GM18873 (cell line): ENCODE results near the gene HPCAL1.
"Not testable (repeated sequence)": the region's sequence is repeated elsewhere in the genome, so short reads cannot be mapped to it uniquely, and the experiment has no call there.

Experiments used
- ATAC-seq: cut with Tn5 transposase; IDR thresholded peaks from one replicate; pipeline ENCODE4 v1.9.1; 2021; ENCODE audit warnings: mild to moderate bottlenecking, moderate library complexity, moderate number of reproducible peaks; ENCODE audit not compliant: unreplicated experiment, low FRiP score

HPCAL1 gene

DNA sequence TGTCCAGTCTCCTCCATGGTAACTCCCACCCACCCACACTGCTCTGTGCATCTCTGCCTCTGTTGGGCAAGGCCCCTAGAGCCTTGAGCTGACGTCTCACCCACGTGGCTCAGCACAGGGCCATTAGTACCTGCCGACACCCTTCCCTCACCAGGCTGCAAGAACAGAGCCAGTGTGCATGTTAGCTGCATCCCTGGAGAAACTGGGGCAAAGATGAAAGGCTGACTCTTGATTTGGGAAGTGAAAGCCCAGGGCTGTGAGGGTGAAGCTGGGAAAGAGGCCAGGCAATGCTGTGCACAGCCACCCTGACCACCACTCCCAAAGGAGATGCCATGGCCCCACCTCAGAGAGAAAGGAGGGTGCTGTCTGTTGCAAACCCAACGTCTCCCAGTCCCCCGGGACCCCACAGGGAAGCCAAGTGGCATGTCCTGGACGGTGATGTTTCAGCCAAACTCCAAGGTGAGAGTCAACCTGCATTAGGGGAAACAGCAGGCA is 20.0 kb upstream of the HPCAL1 start:
- no peak for ATAC-seq

DNA sequence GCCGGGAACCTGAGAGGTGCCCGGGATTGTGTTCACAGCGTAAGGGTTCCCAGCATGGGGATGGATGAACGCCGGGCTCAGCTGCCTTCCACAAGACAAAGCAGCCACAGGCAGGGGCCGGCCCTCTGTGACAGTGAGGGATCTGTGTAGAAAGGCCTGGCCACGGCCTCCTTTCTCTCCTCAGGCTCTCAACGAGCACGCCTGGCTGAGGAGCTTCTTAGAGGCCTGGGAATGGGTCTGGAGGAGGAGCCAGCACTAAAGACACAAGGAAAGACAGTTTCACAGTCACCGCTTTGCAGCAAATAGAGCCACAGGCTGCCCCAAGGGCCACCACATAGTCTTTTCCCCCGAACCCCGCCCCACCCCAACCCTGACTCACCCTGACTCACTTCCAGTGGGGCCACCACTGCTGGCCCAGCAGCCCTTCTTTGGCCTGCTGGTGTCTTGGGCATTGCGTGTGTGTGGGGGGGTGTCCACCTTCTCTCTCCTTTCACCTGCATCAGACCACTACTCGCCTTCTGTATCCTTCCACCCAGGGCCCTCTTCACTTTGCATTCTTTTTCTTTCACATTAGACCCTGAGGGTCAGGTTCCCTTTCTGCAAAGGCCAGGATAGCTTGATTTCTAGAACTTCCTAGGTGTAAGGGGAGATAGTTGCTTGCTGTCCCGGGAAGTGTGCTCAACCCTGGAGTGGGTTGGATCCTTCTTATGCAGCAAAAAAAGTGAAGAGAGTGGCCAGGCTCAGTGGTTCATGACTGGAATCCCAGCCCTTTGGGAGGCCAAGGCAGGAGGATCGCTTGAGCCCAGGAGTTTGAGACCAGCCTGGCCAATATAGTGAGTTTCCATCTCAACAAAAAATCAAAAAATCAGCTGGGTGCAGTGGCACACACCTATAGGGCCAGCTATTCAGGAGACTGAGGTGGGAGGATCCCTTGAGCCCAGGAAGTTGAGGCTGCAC is 19.3 kb upstream of the HPCAL1 start:
- no peak for ATAC-seq

DNA sequence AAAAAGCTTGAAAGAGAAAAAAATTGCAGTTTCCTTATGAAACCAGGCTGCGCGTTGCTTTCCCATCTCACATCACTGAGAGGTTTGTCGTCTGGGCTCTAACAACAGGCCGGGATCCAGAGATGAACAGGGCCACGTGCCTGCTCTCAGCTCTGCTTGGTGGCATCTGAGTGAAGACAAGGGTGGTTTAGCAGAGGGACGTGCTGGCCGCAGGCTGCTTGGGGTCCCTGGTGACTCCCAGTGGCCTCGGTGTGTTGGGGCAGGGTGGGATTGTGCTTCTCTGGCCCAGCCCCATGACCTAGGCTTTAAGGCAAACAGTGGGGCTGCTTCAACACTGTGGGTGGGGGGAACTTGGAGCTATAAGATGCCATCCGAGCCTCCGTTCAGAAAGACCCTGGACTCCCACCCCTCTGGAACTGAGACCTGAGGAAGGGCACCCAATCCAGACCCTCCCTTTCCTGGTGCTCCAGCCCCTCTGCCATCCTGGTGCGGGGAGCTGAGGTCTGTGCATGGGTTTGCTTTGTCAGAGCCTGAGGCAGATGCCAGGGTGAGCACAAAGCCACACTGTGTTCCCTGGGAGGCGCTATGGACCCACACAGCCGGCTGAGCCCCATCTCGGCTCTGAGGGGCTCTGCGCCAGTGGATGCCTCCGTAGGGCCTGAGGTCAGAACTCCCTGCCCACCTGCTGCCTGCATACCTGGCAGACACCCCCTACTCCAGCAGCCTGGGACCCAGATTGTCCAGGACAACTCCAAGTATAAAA is 18.4 kb upstream of the HPCAL1 start:
- ATAC-seq = no peak

DNA sequence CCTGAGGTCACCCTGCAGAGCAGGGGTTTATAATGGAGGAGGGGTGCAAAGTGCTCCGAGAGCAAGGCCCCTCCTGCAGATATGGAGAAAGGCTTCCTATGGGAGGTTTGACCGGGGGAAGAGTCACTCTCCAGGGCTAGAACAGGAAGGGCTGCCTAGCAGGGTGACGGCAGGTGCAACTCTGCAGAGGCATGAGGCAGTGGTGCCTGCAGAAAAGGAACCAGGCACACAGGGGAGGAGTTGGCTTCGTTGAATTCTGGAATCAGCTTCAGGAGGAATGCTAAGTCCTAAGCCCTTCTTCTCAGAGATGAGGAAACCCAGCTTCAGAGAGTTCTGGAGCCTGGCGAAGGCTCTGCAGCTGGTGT is 17.5 kb upstream of the HPCAL1 start:
- ATAC-seq = no peak

DNA sequence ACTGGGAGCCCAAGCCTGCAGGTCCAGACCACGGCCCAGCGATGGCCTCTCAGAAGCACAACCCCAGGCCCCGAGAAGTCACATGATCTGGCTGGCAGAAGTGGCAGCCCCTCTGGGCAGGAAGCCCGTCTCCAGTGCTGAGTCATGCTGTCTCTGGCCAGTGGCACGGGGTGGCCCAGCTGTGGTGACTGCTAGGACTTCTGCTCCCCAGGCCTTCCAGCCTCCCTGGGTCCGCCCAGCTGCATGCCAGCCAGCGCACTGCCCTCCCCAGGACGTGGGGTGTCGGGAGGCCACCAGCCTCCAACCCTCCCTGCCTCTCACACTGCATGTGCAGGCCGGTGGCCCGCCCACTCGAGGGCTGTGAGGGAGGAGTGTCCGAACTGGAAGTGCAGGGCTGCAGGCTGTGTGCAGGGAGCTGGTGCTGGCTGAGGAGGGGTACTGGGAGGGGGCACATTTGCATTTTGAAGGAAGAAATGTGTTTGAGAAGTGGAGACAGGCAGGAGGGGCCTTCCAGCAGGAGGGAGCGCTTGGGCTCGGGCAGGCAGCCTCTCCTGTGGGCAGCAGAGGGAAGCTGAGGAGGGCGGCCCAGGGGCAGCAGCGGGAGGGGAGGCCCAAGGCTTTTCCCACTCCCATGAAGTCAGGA is 17.0 kb upstream of the HPCAL1 start:
- ATAC-seq = no peak

DNA sequence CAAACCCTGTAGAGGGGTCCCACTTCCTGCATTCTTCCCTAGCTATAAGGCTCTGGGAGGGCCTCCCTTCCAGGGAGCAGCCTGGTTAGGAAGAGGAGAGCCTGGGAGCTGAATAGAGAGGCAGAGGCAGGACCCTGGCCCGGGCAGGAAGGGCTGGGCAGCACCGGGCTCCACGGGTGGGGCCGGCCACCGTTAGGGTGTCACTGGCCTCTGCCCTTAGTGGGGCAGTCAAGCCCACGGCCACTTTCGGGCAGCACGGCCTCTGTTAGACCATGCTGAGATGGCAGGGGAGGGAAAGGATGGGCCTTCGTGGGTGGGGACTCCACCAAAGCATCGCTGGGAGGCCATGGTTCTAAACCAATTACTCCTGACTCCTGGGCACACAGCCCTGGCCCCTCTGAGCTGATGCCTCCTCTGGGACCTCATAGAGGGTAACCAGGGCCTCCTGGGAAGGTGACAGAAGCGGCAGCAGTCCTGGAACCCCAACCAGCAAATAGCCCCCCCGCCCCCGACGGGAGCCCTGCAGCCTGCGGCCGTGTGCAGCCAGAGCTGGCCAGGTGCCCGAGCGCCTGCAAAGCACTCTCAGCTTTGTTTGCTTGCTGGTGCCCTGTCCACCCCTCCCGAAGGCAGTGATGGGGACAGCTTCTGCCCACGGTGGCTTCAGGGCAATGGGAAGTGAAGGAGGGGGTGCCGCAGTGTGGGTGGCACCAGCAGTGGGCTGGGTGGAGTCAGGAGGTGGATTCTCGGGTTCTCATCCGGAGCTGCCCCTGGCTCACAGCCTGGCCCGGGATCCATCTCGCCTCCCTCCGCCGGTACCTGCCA is 16.3 kb upstream of the HPCAL1 start:
- ATAC-seq = no peak

DNA sequence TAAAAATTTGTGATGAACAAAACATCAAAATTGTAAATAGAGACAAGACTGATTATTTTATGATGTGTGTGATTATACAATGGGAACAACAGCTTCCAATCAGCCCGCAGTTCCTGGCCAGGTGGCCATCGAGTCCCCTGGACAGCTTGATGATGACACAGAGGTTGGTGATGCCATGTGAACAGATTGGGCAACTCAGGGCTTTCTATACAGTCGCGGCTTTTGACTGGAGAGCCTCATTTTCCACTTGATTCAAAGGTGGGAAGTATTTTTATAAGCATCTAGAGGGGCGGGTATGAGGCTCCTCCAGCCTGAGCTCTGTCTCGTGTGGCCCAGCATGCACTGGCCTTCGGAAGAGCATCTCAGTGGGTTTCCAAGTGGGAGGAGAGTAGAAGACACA is 14.9 kb upstream of the HPCAL1 start:
- no peak for ATAC-seq

DNA sequence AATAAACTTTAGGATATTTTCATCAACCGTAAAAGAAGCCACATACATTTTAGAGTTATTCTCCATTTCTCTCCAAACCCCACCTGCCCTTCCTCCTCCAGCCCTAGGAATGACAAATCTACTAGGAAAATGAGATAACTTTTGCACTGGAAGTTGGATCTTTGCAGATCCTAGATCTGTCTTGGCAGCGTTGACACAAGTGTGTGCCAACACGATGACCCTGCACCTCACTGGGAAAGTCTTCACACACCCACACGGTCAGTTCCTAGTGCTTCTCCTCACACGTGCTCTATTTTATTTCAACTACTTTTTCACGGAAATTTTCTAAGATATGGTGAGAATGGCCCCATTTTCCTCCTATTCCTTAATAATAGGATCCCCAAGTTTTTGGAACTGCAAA is 14.1 kb upstream of the HPCAL1 start:
- no peak for ATAC-seq

DNA sequence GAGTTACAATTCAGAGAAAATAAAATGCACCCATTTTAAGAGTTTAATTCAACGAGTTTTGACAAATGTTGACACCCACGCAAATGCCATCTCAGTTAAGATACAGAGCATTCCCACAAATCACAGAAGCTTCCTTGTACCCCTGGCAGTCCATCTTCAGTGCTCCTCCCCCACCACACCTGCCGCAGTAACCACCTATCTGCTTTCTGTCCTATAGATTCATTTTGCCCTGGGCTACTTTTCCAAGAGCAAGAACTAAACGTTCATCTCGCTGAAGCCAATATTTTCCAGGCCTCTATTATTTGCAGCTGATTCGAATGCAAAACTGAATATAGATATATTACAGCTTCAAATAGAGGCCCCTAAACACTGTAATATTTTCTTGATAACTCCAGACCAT is 13.4 kb upstream of the HPCAL1 start:
- ATAC-seq = no peak

DNA sequence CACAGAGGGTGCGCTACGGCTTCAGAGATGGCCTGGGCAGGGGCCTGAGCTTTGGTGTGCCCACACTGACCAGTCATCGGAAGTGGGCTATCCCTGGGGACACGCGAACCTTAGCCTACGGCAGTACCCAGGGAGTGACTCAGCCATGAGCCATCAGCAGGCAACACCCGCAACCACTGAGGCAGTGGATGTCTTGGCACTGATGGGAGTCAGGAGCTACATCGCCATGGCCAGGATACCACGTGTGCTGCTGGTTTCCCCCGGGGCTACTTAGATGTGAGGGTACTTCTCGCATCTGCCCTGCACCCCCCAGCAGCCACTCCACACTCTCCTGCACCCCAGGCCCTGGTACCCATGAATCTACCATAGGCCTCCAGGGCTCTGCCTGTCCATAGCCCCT is 12.8 kb upstream of the HPCAL1 start:
- ATAC-seq = no peak

DNA sequence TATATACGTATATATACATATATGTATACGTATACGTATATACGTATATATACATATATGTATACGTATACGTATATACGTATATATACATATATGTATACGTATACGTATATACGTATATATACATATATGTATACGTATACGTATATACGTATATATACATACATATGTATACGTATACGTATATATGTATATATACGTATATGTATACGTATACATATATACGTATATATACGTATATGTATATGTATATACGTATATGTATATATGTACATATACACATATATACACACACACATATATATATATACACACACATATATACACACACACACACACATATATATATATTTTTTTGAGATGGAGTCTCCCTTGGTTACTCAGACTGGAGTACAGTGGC is 11.3 kb upstream of the HPCAL1 start:
- not testable (repeated sequence) for ATAC-seq

DNA sequence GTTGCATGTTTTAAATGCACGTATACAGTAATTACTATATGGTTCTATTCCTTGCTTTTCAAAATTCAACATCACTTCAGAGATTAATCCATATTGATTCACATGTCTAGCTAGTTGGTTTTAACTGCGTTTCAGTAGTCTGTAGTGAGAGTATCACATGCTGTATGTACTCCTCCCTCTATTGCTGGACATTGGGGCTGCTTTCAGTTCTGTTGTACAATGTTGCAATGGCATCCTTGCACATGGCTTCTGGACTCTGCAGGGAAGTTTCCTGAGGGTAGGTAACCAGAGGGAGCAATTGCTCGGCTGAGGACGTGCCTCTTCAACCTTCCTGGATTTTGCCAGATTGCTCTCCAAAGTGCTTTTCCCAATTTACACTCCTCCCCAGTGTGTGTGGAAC is 10.7 kb upstream of the HPCAL1 start:
- ATAC-seq = no peak

DNA sequence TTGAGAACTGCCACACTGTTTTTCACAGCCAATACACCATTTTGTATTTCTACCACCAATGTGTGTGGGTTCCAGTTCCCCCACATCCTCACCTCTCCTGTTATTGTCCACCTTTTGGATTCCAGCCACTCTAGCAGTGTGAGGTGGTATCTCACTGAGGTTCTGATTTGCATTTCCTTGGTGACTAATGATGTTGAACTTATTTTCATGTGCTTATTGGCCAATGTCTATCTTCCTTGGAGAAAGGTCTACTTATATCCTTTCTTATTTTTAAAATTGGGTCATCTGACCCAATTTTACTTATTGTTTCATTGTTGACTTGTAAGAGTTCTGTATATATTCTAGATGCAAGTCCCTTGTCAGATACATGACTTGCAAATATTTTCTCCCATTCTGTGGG is 9.1 kb upstream of the HPCAL1 start:
- ATAC-seq = no peak

DNA sequence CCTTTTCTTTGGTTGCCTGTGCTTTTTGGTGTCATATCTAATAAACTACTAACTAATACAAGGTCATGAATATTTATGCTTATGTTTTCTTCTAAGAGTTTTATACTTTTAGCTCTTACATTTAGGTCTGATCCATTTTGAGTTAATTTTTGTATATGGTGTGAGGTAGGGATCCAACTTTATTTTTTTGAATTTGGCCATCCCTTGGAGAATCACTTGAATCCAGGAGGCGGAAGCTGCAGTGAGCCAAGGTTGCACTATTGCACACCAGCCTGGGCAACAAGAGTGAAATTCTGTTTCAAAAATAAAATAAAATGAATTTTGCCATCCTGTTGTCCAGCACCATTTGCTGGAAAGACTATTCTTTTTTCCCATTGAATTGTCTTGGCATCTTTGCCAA is 8.6 kb upstream of the HPCAL1 start:
- no peak for ATAC-seq

DNA sequence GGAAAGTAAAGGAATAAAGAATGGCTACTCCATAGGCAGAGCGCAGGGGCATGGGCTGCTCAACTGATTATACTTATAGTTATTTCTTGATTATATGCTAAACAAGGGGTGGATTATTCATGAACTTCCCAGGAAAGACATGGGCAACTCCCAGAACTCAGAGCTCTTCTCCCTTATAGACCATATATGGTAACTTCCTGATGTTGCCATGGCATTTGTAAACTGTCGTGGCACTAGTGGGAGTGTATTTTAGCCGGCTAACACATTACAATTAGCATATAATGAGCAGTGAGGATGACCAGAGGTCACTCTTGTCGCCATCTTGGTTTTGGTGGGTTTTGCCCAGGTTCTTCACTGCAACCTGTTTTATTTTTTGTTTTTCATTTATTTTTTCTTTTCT is 7.1 kb upstream of the HPCAL1 start:
- not testable (repeated sequence) for ATAC-seq

DNA sequence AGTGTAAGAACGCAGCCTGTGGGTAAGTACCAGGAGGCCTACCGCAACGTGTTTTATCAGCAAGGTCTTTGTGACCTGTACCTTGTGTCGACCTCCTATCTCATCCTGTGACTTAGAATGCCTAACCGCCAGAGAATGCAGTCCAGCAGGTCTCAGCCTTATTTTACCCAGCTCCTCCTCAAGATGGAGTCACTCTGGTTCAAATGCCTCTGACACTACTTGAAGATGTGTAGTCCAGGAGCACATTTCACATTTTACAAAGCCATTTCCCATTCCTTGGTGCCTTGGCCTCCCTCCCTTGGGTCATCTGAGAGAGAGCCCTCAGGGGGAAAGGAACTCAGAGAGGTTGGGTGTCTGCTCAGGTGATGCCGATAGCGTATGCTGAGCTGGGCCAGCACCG is 6.6 kb upstream of the HPCAL1 start:
- ATAC-seq = no peak

DNA sequence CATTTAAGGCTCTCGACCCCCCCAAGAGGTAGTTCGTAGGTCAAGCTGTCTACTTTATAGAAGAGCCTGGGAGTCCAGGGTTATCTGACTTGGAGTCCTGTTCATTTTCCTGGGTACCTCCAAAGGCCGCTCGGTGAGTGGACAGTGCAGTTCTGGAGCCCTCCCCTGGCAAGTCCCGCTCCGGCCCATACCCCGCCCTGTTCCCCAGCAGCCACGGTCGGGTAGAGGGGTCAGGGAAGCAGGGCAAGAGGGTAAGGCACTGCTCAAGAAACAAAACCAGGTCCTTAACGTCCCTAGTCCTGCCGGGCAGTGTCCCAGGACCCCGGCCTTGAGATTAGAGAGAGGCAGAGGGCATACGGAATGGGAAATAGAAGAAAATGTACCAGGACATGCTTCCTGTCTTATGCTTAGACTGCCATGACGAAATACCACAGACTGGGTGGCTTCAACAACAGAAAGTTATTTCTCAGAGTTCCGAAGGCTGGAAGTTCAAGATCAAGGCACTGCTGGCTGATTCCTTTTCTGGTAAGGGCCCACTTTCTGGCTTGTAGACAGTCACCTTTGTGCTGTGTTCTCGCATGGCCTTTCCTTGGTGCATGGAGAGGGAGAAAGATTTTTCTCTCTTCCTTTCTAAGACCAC is 5.4 kb upstream of the HPCAL1 start:
- ATAC-seq = no peak

DNA sequence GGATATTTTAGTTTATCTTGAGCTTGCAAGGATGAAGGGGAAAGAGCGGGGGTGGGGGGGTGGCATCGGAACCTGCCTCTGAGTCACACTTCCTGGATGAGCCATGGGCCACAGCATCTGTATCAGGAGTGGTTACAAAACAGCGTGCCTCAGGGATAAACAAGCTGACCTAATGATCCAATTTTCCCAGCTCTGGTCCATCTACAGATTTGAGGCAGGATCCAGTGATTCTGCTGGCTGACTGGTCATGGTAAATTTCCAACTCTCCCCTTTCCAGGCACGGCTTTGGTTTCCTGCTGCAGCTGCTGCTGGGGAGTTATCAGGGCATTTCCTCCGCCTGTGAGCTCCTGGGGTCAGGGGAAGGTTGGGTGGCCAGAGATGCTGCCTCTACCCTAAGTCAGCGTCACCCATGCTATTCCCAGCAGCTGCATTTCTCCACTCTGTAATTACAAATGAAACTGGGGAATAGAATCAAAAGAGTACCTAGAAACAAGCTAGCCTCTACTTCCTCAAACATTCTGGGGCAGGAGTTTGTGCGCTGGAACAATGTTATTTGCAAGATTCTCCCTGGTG is 4.7 kb upstream of the HPCAL1 start:
- ATAC-seq = no peak

DNA sequence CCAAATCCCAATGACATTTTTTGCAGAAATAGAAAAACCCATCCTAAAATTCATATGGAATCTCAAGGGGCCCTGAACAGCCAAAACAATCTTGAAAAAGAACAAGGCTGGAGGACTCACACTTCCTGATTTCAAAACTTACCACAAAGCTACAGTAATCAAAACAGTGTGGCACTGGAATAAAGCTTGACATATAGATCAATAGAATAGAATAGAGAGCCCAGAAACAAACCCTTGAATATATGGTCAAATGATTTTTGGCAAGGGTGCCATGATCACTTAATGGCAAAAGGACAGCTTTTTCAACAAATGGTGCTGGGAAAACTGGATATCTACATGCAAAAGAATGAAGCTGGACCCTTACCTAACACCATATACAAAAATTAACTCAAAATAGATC is 3.9 kb upstream of the HPCAL1 start:
- not testable (repeated sequence) for ATAC-seq
